ENCODE data around the gene SLC28A1. TPM values are rescaled to one million over a fixed set of nuclear protein-coding genes. Genes with fewer than 3 reads are reported as not detected.
"Not testable (repeated sequence)": the region's sequence is repeated elsewhere in the genome, so short reads cannot be mapped to it uniquely, and the experiment has no call there.

The SLC28A1 gene
- total and polyA plus RNA-seq, 2 donors (not counting 1 experiment from before 2014, with no cell fraction given) = not detected

DNA sequence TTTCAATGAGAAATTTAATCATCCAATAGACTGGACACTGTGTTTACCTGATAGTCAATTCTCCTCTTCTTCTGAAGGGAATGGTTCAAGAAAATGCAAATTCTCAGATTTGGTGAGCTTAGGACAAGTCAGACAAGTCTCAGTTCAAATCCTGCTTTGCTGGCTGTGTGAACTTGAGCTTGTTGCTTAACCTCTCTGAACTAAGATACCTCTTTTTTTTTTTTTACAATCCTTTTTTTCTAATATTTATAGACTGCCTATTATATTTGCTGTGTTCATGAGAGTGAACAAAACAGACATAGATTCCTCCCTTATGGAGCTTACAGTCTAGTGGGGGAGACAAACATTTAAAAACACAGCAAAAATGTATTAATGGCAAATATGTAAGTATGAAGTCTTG lies 8.2 kb upstream of the SLC28A1 start:
- Histone ChIP-seq H3K4me2 (replicated peaks; ENCODE audit: low read depth, low read length, poor library complexity, severe bottlenecking) (no peak overlapping the region), H3K36me3 (replicated peaks in 1 of 2; ENCODE audit: control extremely low read depth in 1 of 2, control insufficient read depth in 1 of 2, extremely low read depth in 1 of 2, insufficient read depth in 2 of 2, low read length in 1 of 2) (no peaks in the 10 kb centered on the region), H3K27ac (ENCODE audit: low read length in 2 of 2) (no peak overlapping the region), H4K20me1 (ENCODE audit: control insufficient read depth, insufficient read depth, low read length, poor library complexity, severe bottlenecking) (no peaks in the 10 kb centered on the region), H2AFZ (ENCODE audit: insufficient read depth, low read depth, low read length, poor library complexity, severe bottlenecking) (no peak overlapping the region), H3K79me2 (ENCODE audit: control insufficient read depth, insufficient read depth, low read length) (no peaks in the 10 kb centered on the region), H3K27me3 (replicated peaks in 1 of 4; ENCODE audit: control extremely low read depth in 1 of 4, control insufficient read depth in 3 of 4, insufficient read depth in 4 of 4, low read length in 3 of 4) (no peaks in the 10 kb centered on the region), H3K9ac (ENCODE audit: low read length) (no peak overlapping the region), H3K4me3 (ENCODE audit: control extremely low read depth in 1 of 5, extremely low read depth in 1 of 5, insufficient read depth in 1 of 5, low read depth in 2 of 5, low read length in 4 of 5) (no peak overlapping the region), H3K9me3 (ENCODE audit: control extremely low read depth in 1 of 3, control insufficient read depth in 2 of 3, insufficient read depth in 1 of 3, low read length in 2 of 3) (no peaks in the 10 kb centered on the region), H3K4me1 (ENCODE audit: control insufficient read depth in 2 of 2, insufficient read depth in 2 of 2, low read length in 2 of 2) (no peaks in the 10 kb centered on the region)
- intact Hi-C loops (cut with micrococcal nuclease) = no loop called here
- no peaks in the 10 kb centered on the region for H3K4me1 Mint-ChIP-seq
- no peak overlapping the region for H3K4me3 Mint-ChIP-seq
- ATAC-seq (ENCODE audit: low read depth) = no peak
- H3K9me3 Mint-ChIP-seq (ENCODE audit: insufficient read depth) = no peaks in the 10 kb centered on the region
- ChIA-PET CTCF (interaction anchor here (0.7 to 2.9 kb wide), 4 partner anchors 252 to 305 kb away, joined by 3 to 19 read pairs (median 4); no protein-coding TSS in a partner anchor), POLR2A (interaction anchor here (0.7 kb wide), 1 partner anchor 221 kb away, joined by 3 read pairs; no protein-coding TSS in a partner anchor)
- DNase-seq = no peak
- no peak for TF ChIP-seq EZH2 (IDR thresholded peaks at IDR 0.05; ENCODE audit: borderline replicate concordance, insufficient read depth, low read depth, low read length, poor library complexity, severe bottlenecking)
- TF ChIP-seq, protein P1, sequence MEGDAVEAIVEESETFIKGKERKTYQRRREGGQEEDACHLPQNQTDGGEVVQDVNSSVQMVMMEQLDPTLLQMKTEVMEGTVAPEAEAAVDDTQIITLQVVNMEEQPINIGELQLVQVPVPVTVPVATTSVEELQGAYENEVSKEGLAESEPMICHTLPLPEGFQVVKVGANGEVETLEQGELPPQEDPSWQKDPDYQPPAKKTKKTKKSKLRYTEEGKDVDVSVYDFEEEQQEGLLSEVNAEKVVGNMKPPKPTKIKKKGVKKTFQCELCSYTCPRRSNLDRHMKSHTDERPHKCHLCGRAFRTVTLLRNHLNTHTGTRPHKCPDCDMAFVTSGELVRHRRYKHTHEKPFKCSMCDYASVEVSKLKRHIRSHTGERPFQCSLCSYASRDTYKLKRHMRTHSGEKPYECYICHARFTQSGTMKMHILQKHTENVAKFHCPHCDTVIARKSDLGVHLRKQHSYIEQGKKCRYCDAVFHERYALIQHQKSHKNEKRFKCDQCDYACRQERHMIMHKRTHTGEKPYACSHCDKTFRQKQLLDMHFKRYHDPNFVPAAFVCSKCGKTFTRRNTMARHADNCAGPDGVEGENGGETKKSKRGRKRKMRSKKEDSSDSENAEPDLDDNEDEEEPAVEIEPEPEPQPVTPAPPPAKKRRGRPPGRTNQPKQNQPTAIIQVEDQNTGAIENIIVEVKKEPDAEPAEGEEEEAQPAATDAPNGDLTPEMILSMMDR (IDR thresholded peaks at IDR 0.05) = no peak
- no peak overlapping the region for H3K27ac Mint-ChIP-seq
- H3K27me3 Mint-ChIP-seq = no peaks in the 10 kb centered on the region

DNA sequence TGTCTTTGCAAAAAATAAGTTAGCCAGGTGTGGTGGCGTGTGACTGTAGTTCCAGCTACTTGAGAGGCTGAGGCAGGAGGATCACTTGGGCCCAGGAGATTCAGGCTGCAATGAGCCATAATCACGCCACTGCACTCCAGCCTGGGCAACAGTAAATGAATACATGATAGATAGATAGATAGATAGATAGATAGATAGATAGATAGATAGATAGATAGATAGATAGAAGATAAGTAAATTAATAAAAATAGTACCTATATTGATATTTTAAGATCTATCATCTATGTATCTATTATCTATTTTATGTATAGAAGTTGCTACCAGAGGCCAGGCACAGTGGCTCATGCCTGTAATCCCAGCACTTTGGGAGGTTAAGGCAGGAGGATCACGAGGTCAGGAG lies 6.8 kb upstream of the SLC28A1 start:
- H3K4me2 ChIP-seq (replicated peaks; ENCODE audit: low read depth, low read length, poor library complexity, severe bottlenecking); H3K4me1 Mint-ChIP-seq; H4K20me1 ChIP-seq (ENCODE audit: control insufficient read depth, insufficient read depth, low read length, poor library complexity, severe bottlenecking); H3K9me3 ChIP-seq (ENCODE audit: control extremely low read depth in 1 of 3, control insufficient read depth in 2 of 3, insufficient read depth in 1 of 3, low read length in 2 of 3); H3K27me3 ChIP-seq (replicated peaks in 1 of 4; ENCODE audit: control extremely low read depth in 1 of 4, control insufficient read depth in 3 of 4, insufficient read depth in 4 of 4, low read length in 3 of 4); H3K9ac ChIP-seq (ENCODE audit: low read length); H2AFZ ChIP-seq (ENCODE audit: insufficient read depth, low read depth, low read length, poor library complexity, severe bottlenecking); H3K4me3 Mint-ChIP-seq; DNase-seq; H3K9me3 Mint-ChIP-seq (ENCODE audit: insufficient read depth); H3K4me1 ChIP-seq (ENCODE audit: control insufficient read depth in 2 of 2, insufficient read depth in 2 of 2, low read length in 2 of 2); POLR2A ChIA-PET; H3K36me3 ChIP-seq (replicated peaks in 1 of 2; ENCODE audit: control extremely low read depth in 1 of 2, control insufficient read depth in 1 of 2, extremely low read depth in 1 of 2, insufficient read depth in 2 of 2, low read length in 1 of 2); H3K27me3 Mint-ChIP-seq; H3K27ac Mint-ChIP-seq; H3K4me3 ChIP-seq (ENCODE audit: control extremely low read depth in 1 of 5, extremely low read depth in 1 of 5, insufficient read depth in 1 of 5, low read depth in 2 of 5, low read length in 4 of 5); H3K27ac ChIP-seq (ENCODE audit: low read length in 2 of 2); ATAC-seq (ENCODE audit: low read depth); H3K79me2 ChIP-seq (ENCODE audit: control insufficient read depth, insufficient read depth, low read length): not testable (repeated sequence)
- CTCF ChIA-PET = interaction anchor here (0.8 to 2.9 kb wide), 11 partner anchors 33 to 307 kb away, joined by 3 to 19 read pairs (median 3); partner anchors contain the start of genes NMB and WDR73
- 100% methylated on average over 1 of the region's 3 CpGs for WGBS (ENCODE audit: insufficient coverage)
- intact Hi-C loops (cut with micrococcal nuclease) = loop anchor here (1.0 kb wide), 1 partner anchor 289 kb away; no protein-coding TSS in a partner anchor

Measured in B cell (primary cell).